Measurements from ENCODE around the gene HACD2.

The HACD2 gene

GRCh38 chr3:123498761-123499160 is 86.1 kb downstream of the HACD2 start:
- TF ChIP-seq CTCF (IDR thresholded peaks at IDR 0.05) = no peak

- no peak for TF ChIP-seq CTCF (IDR thresholded peaks at IDR 0.05)
Measured at GRCh38 chr3:123493912-123494311, 90.9 kb downstream of the HACD2 start.

- TF ChIP-seq CTCF (IDR thresholded peaks at IDR 0.05) = no peak
Measured at GRCh38 chr3:123491966-123492587, 92.8 kb downstream of the HACD2 start.

- TF ChIP-seq CTCF (IDR thresholded peaks at IDR 0.05) = peak; percentile 91
Measured at GRCh38 chr3:123489400-123490004, 95.4 kb downstream of the HACD2 start.

- TF ChIP-seq CTCF (IDR thresholded peaks at IDR 0.05) = no peak
Measured at GRCh38 chr3:123488645-123489347, 96.1 kb downstream of the HACD2 start.

GRCh38 chr3:123486460-123486859 is 98.4 kb downstream of the HACD2 start:
- no peak for TF ChIP-seq CTCF (IDR thresholded peaks at IDR 0.05)

GRCh38 chr3:123485551-123485950 is 99.3 kb downstream of the HACD2 start:
- no peak for TF ChIP-seq CTCF (IDR thresholded peaks at IDR 0.05)

Data from LNCAP (cell line).